ENCODE measurements around the gene RBM8A.

RBM8A gene

DNA sequence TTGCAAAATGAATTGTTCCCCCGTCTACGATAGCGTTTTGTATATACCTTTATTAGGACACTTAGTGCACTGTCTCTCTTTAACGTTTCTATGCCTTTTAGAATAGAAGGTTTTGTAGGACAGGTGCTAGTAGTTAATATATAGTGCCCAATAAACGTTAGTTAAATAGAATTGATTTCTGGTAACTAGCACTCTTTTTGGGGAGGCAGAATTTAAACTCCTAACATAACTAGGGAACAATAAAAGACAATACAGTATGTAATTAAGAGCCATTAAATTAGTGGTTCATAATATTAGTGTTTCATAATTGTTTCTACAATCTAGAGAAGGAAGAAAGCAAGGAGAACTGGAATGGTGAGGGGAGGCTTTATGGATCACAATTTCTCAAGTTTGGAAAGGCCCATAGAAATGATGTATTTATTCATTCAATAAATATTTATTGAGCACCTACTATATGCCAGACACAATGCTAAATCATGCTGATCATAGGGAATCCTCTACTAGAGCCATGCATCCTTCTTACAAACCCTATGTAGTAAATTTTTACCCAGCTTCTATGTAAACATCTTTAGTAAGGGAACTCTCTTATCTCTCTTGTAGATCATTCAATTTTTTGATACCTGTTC is 37.9 kb upstream of the RBM8A start:
- H3K9ac ChIP-seq (ENCODE audit: low read depth, low read length), result peak overlapping the region; percentile 64
- TF ChIP-seq, protein P1, sequence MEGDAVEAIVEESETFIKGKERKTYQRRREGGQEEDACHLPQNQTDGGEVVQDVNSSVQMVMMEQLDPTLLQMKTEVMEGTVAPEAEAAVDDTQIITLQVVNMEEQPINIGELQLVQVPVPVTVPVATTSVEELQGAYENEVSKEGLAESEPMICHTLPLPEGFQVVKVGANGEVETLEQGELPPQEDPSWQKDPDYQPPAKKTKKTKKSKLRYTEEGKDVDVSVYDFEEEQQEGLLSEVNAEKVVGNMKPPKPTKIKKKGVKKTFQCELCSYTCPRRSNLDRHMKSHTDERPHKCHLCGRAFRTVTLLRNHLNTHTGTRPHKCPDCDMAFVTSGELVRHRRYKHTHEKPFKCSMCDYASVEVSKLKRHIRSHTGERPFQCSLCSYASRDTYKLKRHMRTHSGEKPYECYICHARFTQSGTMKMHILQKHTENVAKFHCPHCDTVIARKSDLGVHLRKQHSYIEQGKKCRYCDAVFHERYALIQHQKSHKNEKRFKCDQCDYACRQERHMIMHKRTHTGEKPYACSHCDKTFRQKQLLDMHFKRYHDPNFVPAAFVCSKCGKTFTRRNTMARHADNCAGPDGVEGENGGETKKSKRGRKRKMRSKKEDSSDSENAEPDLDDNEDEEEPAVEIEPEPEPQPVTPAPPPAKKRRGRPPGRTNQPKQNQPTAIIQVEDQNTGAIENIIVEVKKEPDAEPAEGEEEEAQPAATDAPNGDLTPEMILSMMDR (IDR thresholded peaks at IDR 0.05; ENCODE audit: borderline replicate concordance, extremely low read depth, low read length, poor library complexity, severe bottlenecking), result no peak
- no peak for TF ChIP-seq EZH2 (IDR thresholded peaks at IDR 0.05; ENCODE audit: borderline replicate concordance, low read depth, low read length, severe bottlenecking)
- DNase-seq (no peak), ATAC-seq (ENCODE audit: insufficient read depth, low read depth) (no peak)
- H3K79me2 ChIP-seq (ENCODE audit: insufficient read depth, low read length), result 0 out of 2 replicates have a peak, but pooled peaks cover 5% of the 10 kb centered on the region
- H4K20me1 ChIP-seq (ENCODE audit: insufficient read depth, low read length), result no peaks in the 10 kb centered on the region; the same call in 1 of the 2 replicates
- H3K36me3 ChIP-seq (ENCODE audit: insufficient read depth, low read length), result no peaks in the 10 kb centered on the region
- H3K4me1 ChIP-seq (ENCODE audit: insufficient read depth, low read length), result peaks cover 50% of the 10 kb centered on the region
- peaks cover 26% of the 10 kb centered on the region for H3K27me3 ChIP-seq (ENCODE audit: insufficient read depth, low read length, poor library complexity)
- H2AFZ ChIP-seq (ENCODE audit: low read depth, low read length), result peak overlapping the region; percentile 87
- H3K9me3 ChIP-seq (ENCODE audit: insufficient read depth, low read length, severe bottlenecking), result no peaks in the 10 kb centered on the region
- H3K27ac ChIP-seq (ENCODE audit: low read length), result peak overlapping the region; percentile 74
- peak overlapping the region; percentile 64 to 80 for H3K4me3 ChIP-seq (ENCODE audit: low read depth in 1 of 2, low read length in 2 of 2)
- H3K4me2 ChIP-seq (ENCODE audit: insufficient read depth, low read length), result peak overlapping the region; percentile 98

GRCh38 chr1:145964328-145965118 is 37.2 kb upstream of the RBM8A start, which contains the start of the genes ANKRD34A and POLR3GL:
TSS of gene ANKRD34A (minus strand) at chr1:145964575. CDS start at chr1:145961759, 2,816 bp downstream.
TSS of gene POLR3GL (plus strand) at chr1:145964690. CDS start at chr1:145974866, 10,176 bp downstream.
- peaks cover 26% of the 10 kb centered on the region for H3K27me3 ChIP-seq (ENCODE audit: insufficient read depth, low read length, poor library complexity)
- H4K20me1 ChIP-seq (ENCODE audit: insufficient read depth, low read length), result no peaks in the 10 kb centered on the region; the same call in 1 of the 2 replicates
- 0 out of 2 replicates have a peak, but pooled peaks cover 5% of the 10 kb centered on the region for H3K79me2 ChIP-seq (ENCODE audit: insufficient read depth, low read length)
- ATAC-seq (ENCODE audit: insufficient read depth, low read depth) (peak; percentile 87), DNase-seq (peak; percentile 93)
- TF ChIP-seq, protein P1 (IDR thresholded peaks at IDR 0.05; ENCODE audit: borderline replicate concordance, extremely low read depth, low read length, poor library complexity, severe bottlenecking), result no peak
- peak within 1 kb of the TSS; percentile 64 to 80 for H3K4me3 ChIP-seq (ENCODE audit: low read depth in 1 of 2, low read length in 2 of 2)
- H3K9ac ChIP-seq (ENCODE audit: low read depth, low read length), result peak within 1 kb of the TSS; percentile 64
- H3K36me3 ChIP-seq (ENCODE audit: insufficient read depth, low read length), result no peaks in the 10 kb centered on the region
- peak within 1 kb of the TSS; percentile 98 for H3K4me2 ChIP-seq (ENCODE audit: insufficient read depth, low read length)
- no peaks in the 10 kb centered on the region for H3K9me3 ChIP-seq (ENCODE audit: insufficient read depth, low read length, severe bottlenecking)
- peaks cover 57% of the 10 kb centered on the region for H3K4me1 ChIP-seq (ENCODE audit: insufficient read depth, low read length)
- H2AFZ ChIP-seq (ENCODE audit: low read depth, low read length), result peak within 1 kb of the TSS; percentile 87
- H3K27ac ChIP-seq (ENCODE audit: low read length), result peak within 1 kb of the TSS; percentile 74

DNA sequence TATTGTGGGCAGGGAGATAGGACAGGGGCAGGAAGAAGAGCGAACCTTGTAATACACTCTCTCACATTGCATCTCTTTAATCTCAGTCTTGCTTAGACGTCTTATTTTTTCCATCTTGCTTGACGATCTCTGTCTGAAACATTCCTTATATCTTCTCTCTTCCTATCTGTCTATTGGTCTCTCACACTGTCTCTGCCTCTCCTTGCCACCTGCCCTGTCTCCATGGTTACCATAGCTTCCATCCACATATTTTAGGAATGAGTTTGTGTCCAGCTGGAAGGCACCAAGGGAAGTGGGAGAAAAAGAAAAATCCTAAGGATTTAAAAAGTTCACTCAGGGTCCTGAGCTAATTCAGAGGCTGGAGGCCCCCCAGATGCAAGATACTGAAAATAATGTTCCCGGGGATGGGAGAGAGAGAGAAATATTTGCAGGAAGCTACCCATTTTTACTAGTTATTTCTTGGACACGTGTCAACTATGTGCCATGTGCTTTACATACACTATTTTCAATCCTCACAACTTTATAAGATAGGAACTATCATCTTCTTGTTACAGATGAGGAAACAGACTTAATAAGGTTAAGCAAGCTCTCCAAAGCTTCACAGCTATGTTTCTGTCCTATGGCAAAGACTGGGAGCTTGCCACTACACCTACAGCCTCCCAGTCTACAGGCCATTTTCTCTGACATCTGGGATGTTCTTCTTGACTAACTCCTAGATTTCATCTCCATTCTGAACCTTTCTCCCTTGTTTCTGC is 36.2 kb upstream of the RBM8A start:
- Histone ChIP-seq H3K36me3 (ENCODE audit: insufficient read depth, low read length) (no peaks in the 10 kb centered on the region), H3K9me3 (ENCODE audit: insufficient read depth, low read length, severe bottlenecking) (no peaks in the 10 kb centered on the region), H3K4me3 (ENCODE audit: low read depth in 1 of 2, low read length in 2 of 2) (peak overlapping the region in 1 of 2 experiments; percentile 80; a peak in 2 of 4 replicates), H3K9ac (ENCODE audit: low read depth, low read length) (peak overlapping the region; percentile 64), H2AFZ (ENCODE audit: low read depth, low read length) (no peak overlapping the region), H4K20me1 (ENCODE audit: insufficient read depth, low read length) (no peaks in the 10 kb centered on the region; the same call in 1 of the 2 replicates), H3K4me1 (ENCODE audit: insufficient read depth, low read length) (peaks cover 68% of the 10 kb centered on the region), H3K4me2 (ENCODE audit: insufficient read depth, low read length) (peak overlapping the region; percentile 98), H3K79me2 (ENCODE audit: insufficient read depth, low read length) (0 out of 2 replicates have a peak, but pooled peaks cover 5% of the 10 kb centered on the region), H3K27ac (ENCODE audit: low read length) (peak overlapping the region; percentile 63; the same call in 1 of the 2 replicates), H3K27me3 (ENCODE audit: insufficient read depth, low read length, poor library complexity) (peaks cover 26% of the 10 kb centered on the region)
- TF ChIP-seq EZH2 (IDR thresholded peaks at IDR 0.05; ENCODE audit: borderline replicate concordance, low read depth, low read length, severe bottlenecking), result no peak
- TF ChIP-seq, protein P1 (IDR thresholded peaks at IDR 0.05; ENCODE audit: borderline replicate concordance, extremely low read depth, low read length, poor library complexity, severe bottlenecking), result no peak
- DNase-seq (no peak), ATAC-seq (ENCODE audit: insufficient read depth, low read depth) (no peak)

Data from DND-41 (cell line).